Activated CD4-positive, alpha-beta T cell treated with anti-CD3 and anti-CD28 coated beads, Interleukin-2, amount 50 U/mL, for 4 hours (primary cell): ENCODE measurements around the gene GALNT18.

ENCODE experiments used
- DNase-seq, 2 experiments: peaks; one replicate each; pipeline ENCODE4 v3.0.0-alpha.2; 2020

Gene GALNT18

DNA sequence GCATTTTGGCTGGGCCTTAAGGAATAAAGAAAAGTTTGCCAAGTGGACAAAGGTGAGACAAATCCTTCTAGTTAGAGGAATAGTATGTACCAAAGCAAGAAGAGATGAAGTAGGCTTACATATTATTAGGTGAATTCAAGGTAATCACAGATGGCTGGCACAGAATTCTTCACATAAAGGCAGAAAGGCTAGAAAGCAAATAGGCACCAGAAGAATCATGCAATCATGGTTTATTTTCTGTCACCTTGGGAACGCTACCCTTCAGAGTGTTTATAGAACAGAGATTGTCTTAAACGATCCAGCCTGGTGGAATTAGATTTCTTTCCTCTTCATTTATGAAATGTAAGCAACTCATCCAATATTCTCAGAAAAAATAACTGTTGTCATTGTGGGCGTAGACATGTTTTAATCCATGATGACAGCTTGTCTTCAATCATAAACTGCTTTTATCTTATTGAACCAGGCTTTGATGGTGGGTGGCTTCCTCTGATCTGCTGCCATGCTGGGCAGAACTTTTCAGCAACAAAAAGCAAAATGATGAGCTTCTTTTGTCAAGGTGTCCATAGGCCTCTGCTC is 219.8 kb downstream of the GALNT18 start:
- DNase-seq: no peak

DNA sequence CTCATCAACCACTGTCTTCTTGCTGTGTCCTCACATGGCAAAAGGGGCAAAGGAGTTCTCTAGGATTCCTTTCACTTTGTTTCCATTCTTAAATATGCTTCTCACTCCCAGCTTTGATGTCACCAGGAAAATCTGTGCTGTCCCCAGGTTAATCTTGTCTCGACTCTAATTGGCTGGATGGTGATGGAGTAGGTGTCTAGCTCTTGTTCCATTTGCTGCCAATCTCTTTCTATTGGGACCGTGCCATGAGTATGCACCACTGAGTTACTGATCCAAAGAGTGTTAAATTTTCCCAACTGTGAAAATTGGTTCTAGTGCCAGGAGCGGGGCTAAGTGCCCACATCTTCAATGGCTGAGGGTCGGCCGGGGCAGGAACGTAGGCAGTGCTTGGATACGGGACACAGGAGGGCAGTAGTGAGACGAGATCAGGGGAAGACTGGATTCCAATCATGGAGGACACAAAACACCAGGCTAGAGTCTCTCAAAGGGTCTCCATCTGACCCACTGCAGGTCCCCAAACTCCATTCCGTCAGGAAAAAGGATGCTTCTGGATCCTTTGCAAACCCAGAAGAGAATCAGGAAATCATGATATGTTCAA is 221.1 kb downstream of the GALNT18 start:
- DNase-seq: no peak

DNA sequence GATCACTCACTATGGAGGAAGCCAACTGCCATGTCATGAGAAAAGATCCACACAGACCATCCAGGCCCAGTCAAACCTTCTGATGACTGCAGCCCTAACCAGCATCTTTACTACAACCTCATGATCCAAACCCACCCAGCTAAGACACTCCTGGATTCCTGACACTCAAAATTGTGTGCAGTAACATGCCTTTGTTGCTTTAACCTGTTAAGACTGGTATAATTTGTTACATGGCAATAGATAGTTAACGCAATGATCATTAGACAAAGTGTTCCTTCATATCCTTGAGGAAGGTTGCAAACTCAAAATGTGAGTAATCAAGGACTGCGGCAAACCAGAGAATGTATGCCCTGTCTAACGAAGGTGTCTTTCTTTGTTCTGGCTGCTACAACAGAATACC is 221.7 kb downstream of the GALNT18 start:
- DNase-seq: no peak

DNA sequence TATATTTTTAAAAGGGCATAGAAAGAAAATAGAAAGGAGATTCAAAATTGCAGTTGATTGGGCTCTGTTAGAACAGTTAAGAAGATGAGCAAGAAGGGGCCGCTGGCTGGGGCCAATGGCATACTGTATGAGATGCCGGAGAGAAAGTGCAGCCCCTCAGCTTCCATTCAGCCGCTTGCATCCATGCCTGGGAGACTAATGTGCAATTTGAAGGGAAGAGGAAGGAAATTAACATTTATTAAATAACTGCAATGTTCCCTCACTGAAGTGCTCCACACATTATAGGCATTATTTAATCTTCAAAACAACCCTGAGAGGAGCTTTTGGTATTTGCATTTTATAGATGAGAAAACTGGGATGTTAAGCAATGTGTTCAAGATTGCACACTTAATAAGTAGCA is 224.0 kb downstream of the GALNT18 start:
- no peak for DNase-seq

DNA sequence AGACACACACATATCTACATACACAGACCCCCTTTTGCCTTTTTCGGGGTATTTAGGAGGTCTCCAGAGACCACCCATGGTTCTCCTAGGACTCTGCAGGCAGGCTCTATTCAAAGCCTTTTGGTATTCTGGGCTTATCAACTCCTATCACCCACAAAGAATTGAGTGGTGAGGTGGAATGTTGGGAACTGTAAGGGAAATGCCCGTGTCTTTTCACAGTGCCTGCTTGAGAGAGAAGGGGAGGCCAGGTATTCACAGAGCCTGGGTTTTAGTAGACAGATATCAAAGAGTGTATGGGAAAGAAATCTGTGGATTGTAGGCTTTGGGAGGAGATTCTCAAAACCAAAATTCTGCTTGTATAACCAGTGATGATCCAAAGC is 224.8 kb downstream of the GALNT18 start:
- DNase-seq: no peak

DNA sequence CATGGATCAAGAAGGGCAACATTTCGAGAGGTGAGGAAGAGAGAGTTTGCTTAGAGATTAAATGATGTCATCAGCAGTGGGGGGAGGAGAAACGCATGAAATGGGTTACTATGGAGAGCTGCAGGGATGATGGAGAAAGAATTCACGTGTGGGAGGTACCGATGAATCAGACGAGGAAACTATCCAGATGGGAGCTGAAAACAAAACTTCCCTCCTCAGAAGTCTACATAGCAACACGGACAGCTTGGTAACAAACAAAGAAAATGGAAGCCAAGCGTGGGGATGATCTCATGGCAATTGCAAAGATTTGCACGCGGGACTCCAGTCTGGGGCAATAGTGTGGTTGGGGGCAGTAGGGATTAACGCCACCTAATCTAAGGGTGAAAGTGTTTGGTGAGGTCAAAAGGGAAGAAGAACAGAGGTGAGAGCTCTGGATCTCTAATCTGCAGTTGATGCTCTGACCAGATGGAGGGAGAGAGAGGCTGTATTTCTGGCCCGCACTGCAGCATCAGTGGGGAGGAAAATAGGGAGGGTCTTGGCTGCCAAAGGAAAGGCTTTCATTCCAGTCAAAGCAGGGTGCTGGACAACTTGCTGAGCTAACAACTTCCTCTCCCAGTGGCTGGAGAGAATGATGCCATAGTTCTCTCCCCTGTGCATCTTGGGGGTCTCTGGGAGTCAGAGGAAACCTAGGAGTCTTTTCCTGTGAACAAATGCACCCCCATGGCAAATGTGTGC is 225.3 kb downstream of the GALNT18 start:
- DNase-seq: no peak

DNA sequence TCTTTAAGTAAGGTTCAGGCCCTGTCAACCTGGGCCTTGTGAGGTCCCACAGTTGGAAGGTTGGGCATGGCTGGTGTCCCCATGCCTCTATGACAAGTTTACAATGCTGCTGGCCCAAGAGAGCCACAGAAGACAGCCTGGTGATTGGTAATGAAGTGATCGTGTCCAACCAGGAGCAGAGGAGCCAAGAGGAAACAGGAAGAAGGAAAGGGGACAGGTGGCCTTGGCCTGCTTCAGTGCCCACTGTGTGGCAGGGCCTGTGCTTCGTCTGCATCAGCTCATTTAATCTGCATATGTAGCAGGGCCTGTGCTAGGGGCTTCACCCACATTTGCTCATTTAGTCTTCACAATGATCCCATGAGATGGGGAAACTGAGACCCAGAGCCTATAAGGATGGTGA is 226.7 kb downstream of the GALNT18 start:
- DNase-seq: no peak

DNA sequence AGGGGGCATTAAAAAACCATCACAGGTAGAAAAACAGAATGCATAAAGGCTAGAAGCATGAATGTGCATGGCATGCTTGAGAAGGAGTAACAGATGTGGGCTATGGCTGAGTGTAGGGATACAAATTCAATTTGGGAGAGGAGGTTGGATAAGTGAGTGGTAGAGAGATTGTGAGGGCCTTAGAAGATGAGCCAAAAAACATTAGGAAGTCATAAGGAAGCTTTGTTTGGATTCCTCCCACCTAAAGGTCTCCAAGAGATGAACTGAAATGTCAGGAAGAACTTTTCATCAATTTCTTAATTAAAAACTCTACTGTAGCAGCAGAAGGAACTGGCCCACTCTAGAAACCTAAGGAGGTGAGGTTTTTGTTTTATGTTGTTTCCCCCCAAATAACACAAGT is 227.6 kb downstream of the GALNT18 start:
- no peak for DNase-seq

DNA sequence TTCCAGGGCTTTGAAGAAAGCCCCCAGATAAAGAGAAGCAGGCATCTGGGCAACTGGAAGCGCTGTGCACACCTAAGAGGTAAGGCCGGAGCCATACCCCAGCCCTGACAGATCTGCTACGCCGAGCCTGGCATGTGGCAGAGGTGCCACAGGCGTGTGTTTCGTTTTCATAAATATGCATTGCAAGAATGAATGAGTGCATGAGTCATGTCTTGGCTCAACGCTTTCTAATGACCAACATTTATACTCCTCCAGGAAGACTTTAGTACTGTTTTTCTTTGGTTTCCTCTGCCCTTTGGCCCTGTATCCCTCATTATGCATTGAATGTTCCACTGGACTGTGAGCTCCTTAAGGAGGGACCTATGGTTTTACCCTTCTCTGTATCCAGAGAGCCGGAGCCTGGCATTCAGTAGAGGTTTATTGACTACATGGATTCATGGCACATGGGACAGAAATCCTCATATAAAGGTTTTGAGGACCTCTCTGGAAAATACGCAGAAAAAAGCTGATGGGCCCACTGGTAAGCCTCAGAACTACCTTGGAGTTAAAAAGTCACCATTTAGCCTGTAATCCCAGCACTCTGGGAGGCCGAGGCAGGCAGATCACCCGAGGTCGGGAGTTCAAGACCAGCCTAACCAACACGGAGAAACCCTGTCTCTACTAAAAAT is 229.9 kb downstream of the GALNT18 start:
- no peak for DNase-seq

DNA sequence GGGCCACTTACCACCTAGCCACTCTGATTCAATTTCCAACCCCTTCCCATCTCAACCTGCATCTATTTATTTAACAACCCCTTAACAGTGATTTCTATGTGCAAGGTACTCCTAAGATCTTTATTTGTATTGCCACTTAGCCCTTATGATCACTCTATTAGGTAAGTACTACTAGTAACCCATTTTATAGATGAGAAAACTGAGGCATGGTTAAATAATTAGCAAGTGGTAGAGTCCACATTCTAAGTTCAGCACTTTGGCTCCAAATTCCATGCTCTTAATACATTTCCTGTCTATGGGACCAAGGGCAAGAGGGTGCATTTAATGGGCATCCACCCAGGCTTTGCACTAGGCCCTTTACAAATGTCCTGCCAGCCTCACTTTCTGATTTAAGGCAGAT is 230.6 kb downstream of the GALNT18 start:
- DNase-seq: no peak

DNA sequence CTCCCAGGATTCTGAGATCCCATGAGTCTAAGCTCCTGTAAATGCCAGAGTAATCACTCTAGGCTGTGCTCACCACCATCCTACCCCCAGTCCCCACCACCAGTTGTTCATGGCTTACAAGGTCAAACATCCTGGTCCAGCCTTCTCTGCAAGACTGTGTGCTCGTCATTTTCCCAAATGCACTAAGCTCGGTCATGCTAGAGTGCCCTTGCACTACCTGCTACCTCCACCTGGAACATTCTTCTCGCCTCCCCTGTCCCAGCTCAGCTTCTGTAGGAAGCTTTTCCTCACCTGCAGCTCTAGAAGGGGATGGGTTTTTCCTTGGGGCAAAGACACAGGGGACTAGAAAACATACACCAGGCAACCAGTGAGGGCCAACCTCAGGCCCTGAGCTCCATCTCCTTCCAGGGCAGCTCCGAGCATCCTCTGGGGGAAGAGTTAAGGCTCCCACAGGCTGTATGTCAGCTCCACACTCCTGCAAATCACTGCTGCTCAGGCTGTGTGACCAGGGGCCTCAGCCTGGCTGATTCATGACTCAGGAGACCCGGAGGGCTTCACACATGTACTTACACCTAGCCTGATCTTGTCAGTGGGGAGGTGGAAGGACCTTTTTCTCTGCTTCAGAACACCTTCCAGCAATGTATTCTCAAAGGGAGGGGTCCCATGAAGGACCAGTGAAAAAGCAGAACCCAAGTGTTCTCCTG is 231.6 kb downstream of the GALNT18 start:
- no peak for DNase-seq

DNA sequence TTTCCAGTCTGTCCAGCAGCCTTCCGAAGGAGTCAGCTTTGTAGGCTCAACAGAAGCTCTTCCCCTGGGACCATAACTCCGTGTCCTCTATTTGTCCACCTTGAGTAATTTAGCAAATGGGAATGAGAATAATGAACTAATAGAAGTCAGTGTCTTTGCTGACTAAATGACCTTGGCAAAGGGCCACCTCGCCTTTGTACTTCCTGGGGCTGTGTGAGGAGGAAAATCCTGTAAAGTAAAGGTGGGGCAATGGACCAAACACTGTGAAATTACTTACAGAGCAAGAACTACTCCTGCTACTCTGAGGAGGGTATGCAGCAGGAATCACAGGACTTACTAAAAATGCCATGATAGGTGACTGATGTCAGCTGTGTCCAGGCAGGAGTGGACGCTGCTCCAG is 232.6 kb downstream of the GALNT18 start:
- no peak for DNase-seq

DNA sequence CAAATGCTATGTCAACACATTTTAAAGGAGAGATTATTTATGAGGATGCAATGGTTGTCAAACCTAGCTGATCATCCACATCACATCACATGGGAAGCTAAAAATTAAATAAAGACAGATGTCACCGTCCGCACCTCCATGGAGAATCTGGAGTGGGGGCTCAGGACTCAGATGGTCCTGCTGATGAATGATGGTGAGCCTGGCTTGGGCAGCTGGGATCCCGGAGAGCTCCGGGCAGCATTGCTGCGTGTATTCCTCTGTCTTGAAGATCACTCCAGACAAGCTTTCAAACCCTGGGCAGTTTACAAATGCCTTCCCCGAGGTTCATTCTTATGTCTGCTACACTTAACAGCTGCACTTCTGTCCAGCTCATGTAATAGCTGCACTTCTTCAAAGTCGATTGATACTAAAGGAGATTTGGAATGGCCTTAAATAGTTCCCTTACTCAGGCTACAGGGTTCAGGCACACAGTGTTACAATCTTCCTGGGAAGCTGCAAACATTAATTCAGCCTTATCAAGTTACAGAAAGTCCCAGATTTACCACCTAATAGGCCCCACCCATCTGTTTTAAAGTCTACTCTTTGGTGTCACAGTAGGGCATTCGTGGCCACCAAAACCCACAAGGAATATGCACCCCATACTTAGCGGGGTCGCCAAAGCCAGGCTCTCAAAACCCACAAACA is 234.0 kb downstream of the GALNT18 start:
- no peak for DNase-seq

DNA sequence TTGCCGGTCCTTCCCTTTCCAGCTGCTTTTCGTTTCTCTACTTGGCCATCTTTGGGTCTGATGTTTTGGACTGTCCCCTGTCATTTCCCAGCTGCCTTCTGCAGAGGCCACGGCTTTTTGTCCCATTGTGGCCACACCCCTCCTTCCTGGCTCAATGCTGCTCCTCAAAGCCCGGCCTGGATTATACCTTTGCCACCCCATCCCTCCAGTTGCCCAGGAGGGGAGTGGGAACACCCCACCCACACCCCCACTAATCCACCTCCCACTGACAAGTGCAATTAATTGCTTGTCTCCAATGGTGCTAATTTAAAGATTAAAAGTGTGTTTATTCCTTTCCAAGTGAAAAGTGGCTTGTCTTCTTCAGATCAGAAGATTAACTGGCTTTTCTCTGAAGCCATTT is 234.6 kb downstream of the GALNT18 start:
- no peak for DNase-seq

DNA sequence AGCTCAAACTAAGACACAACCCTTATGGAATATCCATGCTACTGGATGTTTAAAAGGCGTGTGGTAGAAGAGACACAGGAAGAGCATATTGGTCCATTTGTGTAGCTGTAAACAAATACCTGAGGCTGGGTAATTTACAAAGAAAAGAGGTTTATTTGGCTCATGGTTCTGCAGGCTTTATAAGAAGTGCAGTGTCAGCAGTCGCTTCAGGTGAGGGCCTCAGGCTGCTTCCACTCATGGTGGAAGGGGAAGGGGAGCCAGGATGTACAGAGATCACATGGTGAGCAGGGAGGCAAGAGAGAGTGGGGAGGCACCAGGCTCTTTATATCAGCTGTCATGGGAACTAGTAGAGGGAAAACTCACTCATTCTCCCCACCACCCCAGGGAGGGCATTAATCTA is 237.0 kb downstream of the GALNT18 start:
- no peak for DNase-seq

DNA sequence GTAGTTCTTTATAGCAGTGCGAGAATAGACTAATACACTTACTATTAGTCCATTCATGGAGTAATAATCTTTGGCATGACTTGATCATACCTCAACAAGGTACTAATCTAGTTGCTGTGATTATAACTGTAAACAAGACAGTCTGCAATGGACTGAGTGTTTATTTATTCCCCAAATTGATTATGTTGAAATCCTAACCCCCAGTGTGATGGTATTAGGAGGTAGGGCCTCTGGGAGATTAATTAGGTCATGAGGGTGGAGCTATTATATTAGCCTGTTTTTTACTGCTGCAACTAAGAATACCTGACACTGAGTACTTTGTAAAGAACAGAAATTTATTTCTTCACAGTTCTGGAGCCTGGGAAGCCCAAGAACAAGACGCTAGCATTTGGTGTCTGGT is 237.8 kb downstream of the GALNT18 start:
- DNase-seq: no peak

DNA sequence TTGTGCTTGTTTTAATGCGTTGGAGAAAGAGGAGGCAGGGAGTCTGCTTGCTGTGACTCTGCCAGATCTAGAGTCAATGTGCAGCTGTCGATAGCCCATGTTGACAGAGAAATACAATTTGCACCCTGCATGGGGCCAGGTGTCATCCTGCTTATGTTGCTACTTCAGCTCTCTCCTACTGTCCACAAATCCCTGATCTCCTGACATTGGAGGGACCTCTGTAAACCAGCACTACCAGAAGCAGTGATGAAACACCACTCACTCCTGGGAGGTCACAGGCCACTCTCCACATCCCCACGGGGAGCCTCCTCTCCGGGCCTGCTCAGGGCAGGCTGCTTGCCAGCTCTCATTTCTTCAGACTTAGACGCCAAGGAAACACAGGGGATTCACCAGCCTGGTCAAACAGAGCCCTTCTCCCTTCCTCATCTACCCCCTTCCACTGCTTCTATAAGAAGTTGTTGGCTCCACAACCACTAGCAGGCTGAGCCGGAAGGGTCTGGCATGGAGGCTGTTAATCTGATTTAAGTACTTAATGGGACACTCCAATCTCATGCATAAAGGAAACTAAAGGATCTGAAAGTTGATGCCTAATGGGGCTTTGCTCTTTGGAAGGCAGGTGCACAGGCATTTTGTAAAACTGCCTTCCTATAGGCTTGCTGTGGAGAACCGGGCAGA is 238.8 kb downstream of the GALNT18 start:
- DNase-seq: no peak

DNA sequence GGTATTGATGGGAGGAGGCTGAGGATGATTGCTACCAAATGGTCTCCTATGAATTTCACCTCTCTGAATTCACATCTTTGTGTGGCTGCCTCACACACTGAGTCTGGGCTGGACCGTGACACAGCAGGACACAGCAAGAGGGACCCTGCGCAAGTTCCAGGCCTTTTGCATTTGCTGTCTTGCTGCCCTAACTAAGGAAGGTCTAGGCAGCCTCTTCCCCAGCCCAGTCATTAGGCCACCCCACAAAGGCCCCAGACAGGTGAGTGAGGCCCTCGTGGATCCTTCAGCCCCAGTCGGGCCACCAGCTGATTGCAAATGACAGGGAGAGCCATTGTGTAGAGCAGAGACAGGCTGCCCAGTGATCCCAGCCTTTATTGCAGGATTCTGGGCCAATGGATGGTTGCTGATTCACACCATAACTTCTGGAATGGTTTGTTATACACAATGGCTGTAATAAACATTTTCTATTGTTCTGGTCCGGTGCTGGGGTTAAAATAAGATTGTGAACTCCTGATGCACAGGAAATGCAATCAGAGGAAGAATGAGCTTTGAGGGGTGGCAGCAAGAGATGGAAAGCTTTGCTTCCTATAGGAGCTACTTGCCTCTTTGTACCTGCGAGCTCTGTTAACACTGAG is 240.2 kb downstream of the GALNT18 start:
- no peak for DNase-seq

DNA sequence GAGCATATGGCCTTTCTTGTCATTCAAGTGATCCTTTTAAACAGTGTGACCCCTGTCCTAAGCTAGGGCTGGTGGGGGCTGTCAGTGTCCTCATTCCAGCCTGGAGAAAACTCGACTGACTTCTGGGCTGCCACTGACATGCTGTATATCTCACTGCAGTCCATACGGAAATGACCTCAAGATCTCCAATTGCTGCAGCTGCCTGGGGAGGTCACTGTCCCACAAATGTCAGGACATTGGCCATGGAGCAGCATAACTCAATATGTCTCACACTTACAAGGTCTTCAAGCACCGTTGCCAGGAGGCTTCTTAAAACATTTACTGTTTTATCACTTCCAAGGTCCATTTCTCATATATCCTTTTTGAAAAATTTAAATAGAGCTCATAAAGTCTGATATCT is 240.9 kb downstream of the GALNT18 start:
- DNase-seq: no peak

DNA sequence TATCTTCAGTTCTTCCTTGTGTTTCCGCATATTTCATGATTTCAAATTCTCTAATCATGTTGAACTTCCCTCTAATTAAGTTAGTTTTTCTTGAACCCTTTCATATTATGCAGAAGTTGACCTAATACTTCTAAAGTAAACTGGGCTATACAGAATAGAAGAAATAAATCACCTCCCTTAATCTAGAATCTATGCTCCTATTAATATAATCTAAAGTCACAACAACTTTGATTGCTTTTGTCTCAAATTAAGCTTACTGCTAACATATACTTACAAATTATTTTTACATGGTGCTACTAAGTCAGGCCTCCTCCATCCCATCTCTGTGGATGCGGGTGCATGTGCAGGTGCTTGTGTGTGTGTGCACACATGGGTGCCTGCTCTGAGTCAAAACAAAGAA is 241.5 kb downstream of the GALNT18 start:
- no peak for DNase-seq

DNA sequence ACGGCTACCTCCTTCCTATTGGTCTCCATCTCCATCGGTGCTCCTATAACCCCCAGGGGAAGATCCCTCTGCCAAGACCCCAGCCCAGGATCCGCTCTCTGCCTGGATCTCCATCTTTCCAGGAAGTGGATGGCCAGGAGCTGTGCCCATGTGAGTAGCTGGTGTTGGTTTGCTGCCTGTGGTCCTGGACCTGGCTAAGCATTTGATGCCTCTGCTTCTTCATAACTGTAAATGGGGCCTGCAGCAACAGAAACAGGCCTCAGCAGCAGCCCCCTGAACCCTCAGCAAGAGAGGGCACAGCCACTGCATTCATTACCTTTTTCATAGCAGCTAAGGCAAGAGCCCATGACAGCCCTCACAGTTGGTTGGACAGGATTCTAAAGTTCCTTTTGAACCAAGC is 242.1 kb downstream of the GALNT18 start:
- no peak for DNase-seq
